Measurements from ENCODE around the gene APMAP.
A peak's percentile ranks its signal among the peaks of the same experiment; 100 is the strongest.
"Not testable (repeated sequence)": the region's sequence is repeated elsewhere in the genome, so short reads cannot be mapped to it uniquely, and the experiment has no call there.

Gene APMAP

DNA sequence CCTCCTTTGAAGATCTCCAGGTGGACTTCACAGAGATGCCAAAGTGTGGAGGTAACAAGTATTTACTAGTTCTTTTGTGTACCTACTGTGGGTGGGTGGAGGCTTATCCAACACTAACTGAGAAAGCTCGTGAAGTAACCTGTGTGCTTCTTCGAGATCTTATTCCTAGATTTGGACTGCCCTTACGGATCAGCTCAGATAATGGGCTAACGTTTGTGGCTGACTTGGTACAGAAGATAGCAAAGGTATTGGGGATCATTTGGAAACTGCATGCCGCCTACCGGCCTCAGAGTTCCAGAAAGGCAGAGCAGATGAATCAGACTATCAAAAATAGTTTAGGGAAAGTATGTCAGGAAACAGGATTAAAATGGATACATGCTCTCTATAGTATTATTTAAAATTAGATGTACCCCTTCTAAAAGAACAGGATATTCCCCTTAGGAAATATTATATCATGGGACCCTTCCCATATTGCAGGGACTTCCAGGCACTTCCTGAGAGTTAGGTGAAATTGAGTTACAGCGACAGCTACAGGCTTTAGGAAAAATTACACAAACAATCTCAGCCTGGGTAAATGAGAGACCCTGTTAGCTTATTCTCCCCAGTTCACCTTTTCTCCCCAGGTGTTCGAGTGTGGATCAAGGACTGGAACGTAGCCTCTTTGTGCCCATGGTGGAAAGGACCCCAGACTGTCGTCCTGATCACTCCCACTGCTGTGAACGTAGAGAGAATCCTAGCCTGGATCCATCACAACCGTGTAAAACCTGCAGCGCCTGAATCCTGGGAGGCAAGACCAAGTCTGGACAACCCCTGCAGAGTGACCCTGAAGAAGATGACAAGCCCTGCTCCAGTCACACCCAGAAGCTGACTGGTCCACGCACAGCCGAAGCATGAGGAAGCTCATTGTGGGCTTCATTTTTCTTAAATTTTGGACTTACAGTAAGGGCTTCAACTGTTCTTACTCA is 61.5 kb downstream of the APMAP start:
- DNase-seq (ENCODE audit: low spot score), result not testable (repeated sequence)

DNA sequence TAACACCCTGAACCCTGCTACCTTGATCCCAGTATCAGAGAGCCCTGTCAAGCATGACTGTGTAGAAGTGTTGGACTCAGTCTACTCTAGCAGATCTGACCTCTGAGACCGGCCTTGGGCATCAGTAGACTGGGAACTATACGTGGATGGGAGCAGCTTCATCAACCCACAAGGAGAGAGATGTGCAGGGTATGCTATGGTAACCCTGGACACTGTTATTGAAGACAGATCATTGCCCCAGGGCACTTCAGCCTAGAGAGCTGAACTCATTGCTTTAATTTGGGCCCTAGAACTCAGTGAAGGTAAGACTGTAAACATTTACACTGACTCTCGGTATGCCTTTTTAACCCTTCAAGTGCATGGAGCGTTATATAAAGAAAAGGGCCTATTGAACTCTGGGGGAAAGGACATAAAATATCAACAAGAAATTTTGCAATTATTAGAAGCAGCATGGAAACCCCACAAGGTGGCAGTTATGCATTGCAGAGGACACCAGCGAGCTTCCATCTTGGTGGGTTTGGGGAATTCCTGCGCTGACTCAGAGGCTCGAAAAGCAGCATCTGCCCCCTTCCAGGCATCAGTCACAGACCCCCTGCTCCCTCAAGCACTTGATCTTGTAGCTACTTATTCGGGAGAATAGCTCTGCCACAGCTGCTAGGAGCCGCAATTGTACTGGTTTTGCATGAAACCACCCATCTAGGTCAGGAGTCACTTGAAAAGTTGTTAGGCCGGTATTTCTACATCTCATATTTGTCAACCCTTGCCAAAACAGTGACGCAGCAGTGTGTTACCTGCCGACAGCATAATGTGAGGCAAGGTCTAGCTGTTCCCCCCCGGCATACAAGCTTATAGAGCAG is 62.5 kb downstream of the APMAP start:
- not testable (repeated sequence) for DNase-seq (ENCODE audit: low spot score)

DNA sequence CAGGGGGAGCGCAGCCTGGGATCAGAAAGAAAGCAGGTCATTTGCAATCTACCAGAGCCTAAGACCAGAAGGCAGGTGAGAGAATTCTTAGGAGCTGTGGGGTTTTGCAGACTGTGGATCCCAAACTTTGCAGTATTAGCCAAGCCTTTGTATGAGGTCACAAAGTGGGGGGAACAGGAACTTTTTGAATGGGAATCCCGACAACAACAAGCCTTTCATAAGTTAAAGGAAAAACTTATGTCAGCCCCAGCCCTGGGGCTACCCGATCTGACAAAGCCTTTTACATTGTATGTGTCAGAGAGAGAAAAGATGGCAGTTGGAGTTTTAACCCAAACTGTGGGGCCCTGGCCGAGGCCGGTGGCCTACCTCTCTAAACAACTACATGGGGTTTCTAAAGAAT is 63.3 kb downstream of the APMAP start:
- DNase-seq (ENCODE audit: low spot score), result not testable (repeated sequence)

DNA sequence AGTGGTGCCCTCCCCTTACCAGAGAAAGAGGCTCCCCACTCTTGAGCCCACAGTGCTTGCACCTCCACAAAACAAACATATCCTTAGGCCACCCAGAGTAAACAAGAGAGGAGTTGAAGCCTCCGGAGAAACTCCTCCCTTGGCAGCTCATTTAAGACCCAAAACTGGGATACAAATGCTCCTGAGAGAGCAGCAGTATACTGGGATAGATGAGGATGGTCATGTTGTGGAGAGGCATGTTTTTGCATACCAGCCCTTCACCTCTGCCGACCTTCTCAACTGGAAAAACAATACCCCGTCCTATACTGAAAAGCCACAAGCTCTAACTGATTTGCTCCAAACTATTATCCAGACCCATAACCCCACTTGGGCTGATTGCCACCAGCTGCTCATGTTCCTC is 71.8 kb downstream of the APMAP start:
- not testable (repeated sequence) for DNase-seq (ENCODE audit: low spot score)

DNA sequence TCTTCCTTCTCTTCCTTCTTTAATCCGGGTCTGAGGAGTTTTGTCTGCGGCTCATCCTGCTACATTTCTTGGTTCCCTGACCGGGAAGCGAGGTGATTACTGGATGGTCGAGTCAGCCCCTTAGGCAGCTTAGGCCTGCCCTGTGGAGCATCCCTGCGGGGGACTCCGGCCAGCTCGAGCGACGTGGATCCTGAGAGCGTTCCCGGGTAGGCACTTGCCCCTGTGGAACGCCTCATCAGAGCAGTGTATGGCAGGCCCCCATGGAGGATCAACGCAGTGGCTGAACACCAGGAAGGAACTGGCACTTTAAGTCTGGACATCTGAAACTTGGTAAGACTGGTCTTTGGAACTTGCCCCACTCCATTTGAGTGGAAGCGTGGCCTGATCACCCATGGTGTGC is 72.9 kb downstream of the APMAP start:
- DNase-seq (ENCODE audit: low spot score), result not testable (repeated sequence)

DNA sequence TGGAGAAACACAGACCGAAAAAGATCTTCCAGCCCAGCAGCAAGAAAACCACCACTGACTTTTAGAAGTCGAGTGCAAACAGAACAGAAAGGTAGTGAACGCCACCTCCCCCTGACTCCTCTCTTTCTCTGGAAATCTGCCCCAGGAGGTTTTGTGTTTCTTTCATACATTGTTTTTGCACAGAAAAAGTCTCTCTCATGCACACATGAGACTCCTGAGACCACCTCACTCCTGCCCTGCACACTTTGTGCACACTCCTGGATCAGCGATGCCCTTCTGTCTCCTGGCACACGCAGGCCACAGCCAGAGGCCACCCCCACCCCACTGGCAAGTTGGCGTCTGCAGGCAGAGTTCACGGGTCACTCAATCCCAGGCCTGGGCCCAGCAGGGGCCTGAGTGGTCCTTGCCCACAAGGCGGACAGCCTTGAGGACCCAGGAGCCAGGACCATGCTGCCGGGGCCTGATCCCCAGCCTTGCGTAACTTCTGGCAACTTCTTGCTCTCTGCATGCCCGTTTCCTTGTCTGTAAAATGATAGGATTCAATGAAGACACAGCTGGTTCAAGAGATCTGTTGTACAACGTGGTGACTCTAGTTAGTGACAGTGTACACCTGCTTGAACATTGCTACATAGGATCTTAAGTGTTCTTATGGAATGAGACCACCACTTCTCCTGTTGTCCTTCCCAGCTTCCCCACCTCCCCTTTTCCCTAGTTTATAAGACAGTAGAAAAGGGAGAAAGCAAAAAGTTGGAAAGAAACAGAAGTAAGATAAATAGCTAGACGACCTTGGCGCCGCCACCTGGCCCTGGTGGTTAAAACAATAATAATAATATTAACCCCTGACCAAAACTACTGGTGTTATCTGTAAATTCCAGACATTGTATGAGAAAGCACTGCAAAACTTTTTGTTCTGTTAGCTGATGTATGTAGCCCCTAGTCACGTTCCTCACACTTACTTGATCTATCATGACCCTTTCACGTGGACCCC is 73.7 kb downstream of the APMAP start:
- no peak for DNase-seq (ENCODE audit: low spot score)

DNA sequence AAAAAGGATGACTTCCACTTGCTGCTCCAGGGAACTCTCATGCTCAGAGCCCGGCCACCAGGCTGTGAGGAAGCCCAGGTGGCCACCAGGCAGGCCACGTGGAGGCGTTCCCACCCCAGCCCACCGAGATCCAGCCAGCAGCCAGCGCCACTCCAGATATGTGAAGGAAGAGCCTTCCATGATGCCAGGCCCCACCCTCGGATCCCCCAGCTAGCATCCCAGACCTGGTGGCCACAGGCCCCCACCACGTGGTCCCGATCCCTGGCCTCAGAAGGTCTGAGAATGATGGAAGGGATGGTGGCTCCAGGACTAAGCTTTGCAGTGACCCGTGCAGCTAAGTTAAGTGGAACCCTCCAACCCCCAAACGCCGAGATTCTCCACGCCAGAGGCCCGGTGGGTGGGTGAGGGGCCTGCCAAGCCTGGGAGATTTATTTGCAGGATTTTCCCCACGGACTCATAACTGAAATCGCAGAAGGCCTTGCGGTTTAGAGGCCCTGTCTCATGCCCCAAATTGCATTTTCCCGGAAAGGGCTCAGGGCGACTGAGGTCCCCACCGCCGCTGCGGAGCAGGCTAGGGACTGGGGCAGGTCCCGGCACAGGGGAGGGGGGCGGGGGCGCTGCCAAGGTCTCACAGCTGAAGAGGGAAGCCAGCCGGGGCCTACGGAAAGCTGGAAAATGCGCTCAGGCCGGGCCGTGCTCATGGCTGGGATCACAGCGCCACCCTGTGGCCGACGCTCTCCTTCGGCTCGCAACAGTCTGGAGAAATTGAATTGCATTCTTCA is 74.6 kb downstream of the APMAP start:
- peak; percentile 86 for DNase-seq (ENCODE audit: low spot score)

DNA sequence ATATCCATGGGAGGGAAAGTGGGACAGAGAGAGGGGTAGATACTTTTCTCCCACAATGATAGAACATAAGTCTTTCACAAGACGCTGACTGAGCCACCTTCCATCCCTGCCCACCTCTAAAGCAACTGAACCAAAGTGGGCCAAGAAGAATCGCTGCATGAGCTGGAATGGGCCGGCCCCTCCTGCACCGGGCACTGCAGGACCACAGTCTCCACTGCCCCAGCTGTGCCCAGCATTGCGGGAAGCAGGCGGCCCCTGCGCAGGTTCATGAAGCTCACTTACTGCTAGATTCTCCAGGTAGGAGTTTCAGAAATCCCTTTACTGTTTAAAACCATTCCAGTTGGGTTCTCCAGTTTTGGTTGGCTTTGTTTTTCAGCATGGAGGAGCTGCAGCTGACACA is 75.5 kb downstream of the APMAP start:
- DNase-seq (ENCODE audit: low spot score), result no peak

DNA sequence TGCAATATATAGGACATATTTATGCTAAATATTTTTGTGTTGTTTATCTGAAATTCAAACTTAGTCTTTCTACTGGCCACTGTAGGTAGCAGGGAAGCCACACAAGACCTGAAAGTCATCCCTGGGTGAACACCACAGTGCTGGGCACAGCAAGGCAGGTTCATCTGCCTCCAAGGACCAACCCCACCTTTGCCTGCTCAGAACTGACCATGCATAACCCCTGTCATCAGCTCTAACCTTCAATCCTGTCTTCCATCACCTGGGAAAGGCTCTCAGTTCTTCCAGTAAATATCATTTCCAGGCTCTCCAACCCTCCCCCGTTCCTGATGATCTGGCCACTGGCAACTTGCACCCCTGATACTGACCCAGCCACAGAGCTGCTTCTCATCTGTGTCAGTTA is 76.1 kb downstream of the APMAP start:
- DNase-seq (ENCODE audit: low spot score), result no peak

DNA sequence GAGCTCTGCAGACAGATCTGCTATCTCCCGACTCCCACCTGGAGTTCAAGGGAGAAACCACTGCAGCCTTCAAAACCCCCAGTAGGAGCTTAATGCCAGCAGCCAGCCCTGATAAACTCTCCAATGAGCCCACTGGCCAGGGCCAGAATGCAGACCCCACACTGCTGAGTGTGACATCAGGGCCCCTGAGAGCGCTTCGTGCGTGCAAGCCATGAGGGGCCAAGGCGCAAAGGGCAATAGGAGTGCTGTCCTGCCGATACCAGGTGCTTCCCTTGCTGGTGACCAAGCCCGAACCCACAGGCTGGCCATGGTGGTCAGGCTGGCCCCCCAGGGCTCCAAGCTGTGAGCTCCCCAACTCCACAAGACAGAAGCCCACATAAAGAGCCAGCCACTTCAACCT is 76.7 kb downstream of the APMAP start:
- no peak for DNase-seq (ENCODE audit: low spot score)

DNA sequence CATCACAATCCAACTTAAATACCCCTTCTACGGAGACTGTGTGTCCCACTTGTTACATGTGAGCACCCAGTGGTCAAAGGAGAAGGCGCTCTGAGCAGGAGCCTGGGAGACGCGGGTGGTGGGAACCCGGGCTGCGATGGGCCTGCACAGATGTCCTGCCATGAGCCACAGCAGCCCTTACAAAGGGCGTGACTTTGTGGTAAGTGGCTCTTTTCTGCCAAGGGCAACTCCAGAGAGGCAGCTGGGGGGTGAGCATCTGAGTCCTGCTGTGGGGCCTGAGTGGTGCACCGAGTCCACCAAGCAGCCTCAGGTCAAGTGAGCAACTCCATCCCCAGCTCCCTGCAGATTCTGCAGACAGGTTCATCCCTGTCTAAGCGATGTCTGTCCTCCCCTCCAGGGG is 77.1 kb downstream of the APMAP start:
- no peak for DNase-seq (ENCODE audit: low spot score)

DNA sequence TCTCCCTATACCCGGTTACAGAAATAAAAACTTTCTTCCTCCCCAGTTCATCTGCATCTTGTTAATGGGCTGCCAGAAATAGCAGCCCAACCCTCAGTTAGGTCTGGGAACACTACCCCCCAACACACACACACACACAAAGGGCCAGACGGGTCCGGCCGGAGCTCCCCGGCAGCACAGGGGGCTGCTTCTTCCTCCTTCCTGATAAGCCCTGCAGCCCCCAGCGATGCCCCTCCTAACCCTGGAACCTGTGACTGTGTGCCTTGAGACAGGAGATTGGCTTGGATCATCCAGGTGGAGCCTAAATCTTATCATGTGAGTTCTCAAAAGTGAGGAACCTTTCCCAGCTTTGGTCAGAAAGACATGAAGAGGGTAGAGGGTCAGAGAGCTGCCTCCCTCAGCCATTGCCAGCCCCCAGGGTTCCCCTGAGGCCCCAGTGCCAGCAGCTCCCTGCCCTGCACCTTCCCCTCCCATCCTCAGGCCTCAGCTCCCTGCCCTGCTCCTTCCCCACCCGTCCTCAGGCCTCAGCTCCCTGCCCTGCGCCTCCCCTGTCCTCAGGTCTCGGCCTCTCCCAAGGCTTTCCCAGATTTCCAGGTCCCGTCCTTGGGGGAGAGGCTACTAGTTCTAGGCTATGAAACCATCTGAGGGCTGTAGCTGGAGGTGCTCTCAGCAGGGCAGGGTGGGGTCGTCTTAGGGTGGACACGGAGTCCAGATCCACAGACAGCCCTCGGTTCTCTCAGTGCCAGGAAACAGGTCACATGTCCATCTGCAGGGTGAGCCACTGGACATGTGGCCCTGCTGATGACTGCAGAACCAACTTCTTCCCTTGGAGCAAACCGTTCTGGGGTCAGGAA is 77.9 kb downstream of the APMAP start:
- DNase-seq (ENCODE audit: low spot score), result no peak

DNA sequence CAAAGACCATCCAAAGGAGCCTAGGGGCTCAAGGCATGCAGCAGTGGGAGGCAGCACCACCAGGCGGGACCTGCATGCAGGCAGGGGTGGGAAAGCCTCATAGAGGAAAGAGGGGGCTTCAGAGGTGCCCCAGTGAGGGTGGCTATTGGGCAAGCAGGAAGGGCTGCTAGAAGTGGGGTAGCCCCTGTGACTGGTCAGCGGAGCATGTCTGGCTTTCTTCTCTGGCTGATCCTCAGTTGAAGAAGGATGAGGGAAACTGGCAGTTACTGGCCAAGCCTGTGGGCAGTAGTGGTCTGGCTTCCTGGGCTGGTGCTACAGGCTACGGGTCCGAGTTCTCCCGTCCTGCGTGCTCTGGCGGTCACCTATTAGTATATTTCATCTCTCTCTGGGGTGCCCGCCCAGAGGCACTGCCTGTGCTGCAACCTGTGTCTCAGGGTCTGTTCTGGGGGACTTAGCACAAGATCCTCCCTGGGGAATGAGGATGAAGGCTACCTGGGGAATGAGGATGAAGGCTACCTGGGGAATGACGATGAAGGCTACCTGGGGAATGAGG is 79.4 kb downstream of the APMAP start:
- no peak for DNase-seq (ENCODE audit: low spot score)
